ENCODE measurements around the gene TSC22D4. TPM values are rescaled to one million over a fixed set of nuclear protein-coding genes. Genes with fewer than 3 reads are reported as not detected.
A peak's percentile ranks its signal among the peaks of the same experiment; 100 is the strongest.

The TSC22D4 gene
- total RNA-seq, 4 donors from 2014 or later = 17.6 to 40.3 (median 19.5) TPM

DNA sequence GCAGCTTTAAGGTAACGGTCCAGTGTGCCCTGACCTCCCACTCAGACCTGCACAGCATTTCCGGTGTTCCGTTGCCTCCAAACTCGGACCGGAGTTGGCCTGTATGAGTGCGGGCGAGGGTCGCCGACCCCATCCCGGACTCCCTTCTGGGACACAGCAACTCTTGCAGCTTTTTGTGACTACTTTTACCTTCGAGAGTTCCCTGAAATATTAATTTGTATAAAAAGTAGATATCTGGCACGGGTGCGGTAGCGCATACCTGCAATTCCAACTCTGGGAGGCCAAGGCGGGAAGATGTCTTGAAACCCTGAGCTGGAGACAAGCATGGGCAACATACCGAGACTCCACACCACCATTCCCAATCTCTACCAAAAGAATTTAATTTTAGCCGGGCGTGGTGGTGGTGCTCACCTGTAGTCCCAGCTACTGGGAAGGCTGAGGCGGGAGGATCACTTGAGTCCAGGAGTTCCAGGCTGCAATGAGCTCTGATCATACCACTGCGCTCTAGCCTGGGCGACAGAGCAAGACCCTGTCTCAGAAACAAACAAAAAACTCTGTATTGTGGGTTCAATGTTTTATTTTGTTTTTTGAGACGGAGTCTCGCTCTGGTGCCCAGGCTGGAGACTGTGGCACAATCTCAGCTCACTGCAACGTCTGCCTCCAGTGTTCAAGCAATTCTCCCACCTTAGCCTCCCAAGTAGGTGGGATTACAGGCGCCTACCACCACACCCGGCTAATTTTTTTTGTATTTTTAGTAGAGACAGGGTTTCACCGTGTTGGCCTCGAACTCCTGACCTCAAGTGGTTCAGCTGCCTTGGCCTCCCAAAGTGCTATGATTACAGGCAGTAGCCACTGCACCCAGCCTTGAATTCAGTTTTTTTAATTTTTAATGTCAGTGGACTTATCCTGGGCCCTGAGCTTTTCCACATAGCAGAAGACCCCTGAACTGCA, 41.6 kb downstream of the TSC22D4 start:
- intact Hi-C loops (cut with DNase I; ENCODE audit: low total_unique reads) = no loop called here

GRCh38 chr7:100435401-100436304, 43.4 kb downstream of the TSC22D4 start:
- H3K9me3 ChIP-seq = no peaks in the 10 kb centered on the region
- intact Hi-C loops (cut with DNase I; ENCODE audit: low total_unique reads) = no loop called here
- peak in 1 of 2 donors; percentile 45 for DNase-seq
- no peaks in the 10 kb centered on the region for H3K36me3 ChIP-seq
- H3K27me3 ChIP-seq = no peaks in the 10 kb centered on the region
- TF ChIP-seq CTCF (IDR thresholded peaks at IDR 0.05) = no peak
- no peak for TF ChIP-seq POLR2A (IDR thresholded peaks at IDR 0.05)
- H3K4me3 ChIP-seq = peak overlapping the region; percentile 73 to 93
- peaks cover 7 to 19% of the 10 kb centered on the region in 2 donors for H3K4me1 ChIP-seq
- peak overlapping the region; percentile 94 to 96 for H3K27ac ChIP-seq

More for the DNA sequence above, 41.6 kb downstream of the TSC22D4 start:
- H3K4me3 ChIP-seq = no peak overlapping the region
- no peaks in the 10 kb centered on the region for H3K27me3 ChIP-seq
- DNase-seq = peak; percentile 8 to 11
- TF ChIP-seq POLR2A (IDR thresholded peaks at IDR 0.05) = no peak
- TF ChIP-seq CTCF (IDR thresholded peaks at IDR 0.05) = no peak
- H3K36me3 ChIP-seq = no peaks in the 10 kb centered on the region
- H3K9me3 ChIP-seq = no peaks in the 10 kb centered on the region
- peak overlapping the region; percentile 94 to 96 for H3K27ac ChIP-seq
- H3K4me1 ChIP-seq = peaks cover 7 to 8% of the 10 kb centered on the region in 2 donors

DNA sequence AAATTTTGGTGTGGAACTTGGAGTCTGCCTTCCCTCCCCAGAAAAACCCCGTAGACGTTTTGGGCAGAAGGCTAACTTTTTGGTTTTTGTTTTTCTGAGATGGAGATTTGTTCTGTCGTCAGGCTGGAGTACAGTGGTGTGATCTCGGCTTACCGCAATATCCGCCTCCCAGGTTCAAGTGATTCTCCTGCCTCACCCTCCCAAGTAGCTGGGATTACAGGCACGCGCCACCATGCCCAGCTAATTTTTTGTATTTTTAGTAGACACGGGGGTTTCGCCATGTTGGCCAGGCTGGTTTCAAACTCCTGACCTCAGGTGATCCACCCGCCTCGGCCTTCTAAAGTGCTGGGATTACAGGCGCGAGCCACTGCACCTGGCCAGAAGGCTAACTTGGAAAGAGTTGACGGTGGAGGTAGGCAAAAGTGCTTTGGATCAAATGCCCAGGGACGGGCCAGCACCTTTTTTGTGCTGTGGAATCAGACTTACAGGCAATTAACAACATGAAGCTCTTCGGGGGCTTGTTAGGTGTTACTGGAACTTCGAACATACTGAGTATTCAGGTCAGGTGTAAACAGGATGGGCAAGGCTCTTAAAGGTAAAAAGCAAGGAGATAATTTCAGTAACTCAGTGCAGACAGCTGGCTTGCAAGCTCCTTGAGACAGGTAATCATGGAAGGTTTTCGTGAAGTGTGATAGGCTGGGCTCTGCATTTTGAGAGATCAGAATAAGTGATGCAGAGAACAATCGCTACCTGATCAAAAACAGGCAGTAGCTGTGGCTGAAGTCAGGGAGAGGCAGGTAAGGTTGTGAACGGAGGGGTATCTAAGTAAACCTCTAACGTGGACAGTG, 44.5 kb downstream of the TSC22D4 start:
- DNase-seq = no peak
- Histone ChIP-seq H3K36me3 (no peaks in the 10 kb centered on the region), H3K9me3 (no peaks in the 10 kb centered on the region), H3K4me3 (no peak overlapping the region), H3K27ac (peak overlapping the region in 1 of 2 donors; percentile 96), H3K27me3 (no peaks in the 10 kb centered on the region), H3K4me1 (peaks cover 7 to 22% of the 10 kb centered on the region in 2 donors)
- intact Hi-C loops (cut with DNase I; ENCODE audit: low total_unique reads) = no loop called here
- TF ChIP-seq POLR2A (IDR thresholded peaks at IDR 0.05) = no peak
- TF ChIP-seq CTCF (IDR thresholded peaks at IDR 0.05) = no peak

GRCh38 chr7:100433592-100434296, 45.3 kb downstream of the TSC22D4 start:
- no peaks in the 10 kb centered on the region for H3K9me3 ChIP-seq
- no peaks in the 10 kb centered on the region for H3K27me3 ChIP-seq
- TF ChIP-seq CTCF (IDR thresholded peaks at IDR 0.05) = no peak
- DNase-seq = no peak
- peaks cover 7 to 22% of the 10 kb centered on the region in 2 donors for H3K4me1 ChIP-seq
- H3K36me3 ChIP-seq = no peaks in the 10 kb centered on the region
- no peak overlapping the region for H3K27ac ChIP-seq
- H3K4me3 ChIP-seq = no peak overlapping the region
- intact Hi-C loops (cut with DNase I; ENCODE audit: low total_unique reads) = no loop called here

Measured in uterus (tissue), 4 donors.